Liver (tissue), 9 donors: ENCODE measurements around the gene ZNF716. TPM values are rescaled to one million over a fixed set of nuclear protein-coding genes. Genes with fewer than 3 reads are reported as not detected.
"Not testable (repeated sequence)": the region's sequence is repeated elsewhere in the genome, so short reads cannot be mapped to it uniquely, and the experiment has no call there.

Experiments
- DNase-seq: peaks from one replicate; pipeline ENCODE4 v3.0.0-alpha.2; 2017; ENCODE audit warnings: low spot score
- H3K27ac ChIP-seq, 2 donors: one replicate each; pipeline ENCODE4 v1.7.0; 2013; ENCODE audit warnings: inconsistent platforms in 2 of 2, low read length in 2 of 2, control low read depth in 1 of 2, low read depth in 1 of 2, mild to moderate bottlenecking in 1 of 2
- H3K27me3 ChIP-seq, 4 donors: one replicate each; pipeline versions ENCODE4 v1.6.1 to v1.7.0; 2013; ENCODE audit warnings: low read length in 3 of 4, inconsistent platforms in 1 of 4, mild to moderate bottlenecking in 1 of 4, moderate library complexity in 1 of 4; ENCODE audit not compliant: control insufficient read depth in 4 of 4, insufficient read depth in 4 of 4
- H3K36me3 ChIP-seq, 4 donors: one replicate each; pipeline versions ENCODE4 v1.6.1 to v1.7.0; 2013; ENCODE audit warnings: low read length in 3 of 4, mild to moderate bottlenecking in 3 of 4, low read depth in 1 of 4, moderate library complexity in 1 of 4; ENCODE audit not compliant: control insufficient read depth in 4 of 4, insufficient read depth in 3 of 4
- H3K4me1 ChIP-seq, 4 donors: one replicate each; pipeline versions ENCODE4 v1.6.1 to v1.7.0; 2013; ENCODE audit warnings: low read length in 3 of 4, mild to moderate bottlenecking in 3 of 4, moderate library complexity in 1 of 4; ENCODE audit not compliant: control insufficient read depth in 4 of 4, insufficient read depth in 4 of 4
- H3K4me3 ChIP-seq, 3 donors: one replicate each; pipeline versions ENCODE4 v1.6.1 to v1.7.0; 2013; ENCODE audit warnings: low read length in 3 of 3, control low read depth in 1 of 3, low read depth in 1 of 3, mild to moderate bottlenecking in 1 of 3
- H3K9ac ChIP-seq, 2 donors: one replicate each; pipeline ENCODE4 v1.7.0; 2013; ENCODE audit warnings: low read length in 2 of 2, mild to moderate bottlenecking in 2 of 2, moderate library complexity in 2 of 2, control low read depth in 1 of 2, low read depth in 1 of 2
- H3K9me3 ChIP-seq, 4 donors: one replicate each; pipeline versions ENCODE4 v1.6.1 to v1.7.0; 2013; ENCODE audit warnings: low read length in 3 of 4; ENCODE audit not compliant: control insufficient read depth in 4 of 4
- FOXA1 ChIP-seq: IDR thresholded peaks from 2 replicates; pipeline ENCODE4 v1.6.1; 2016; ENCODE audit warnings: antibody characterized with exemption
- FOXA2 ChIP-seq: IDR thresholded peaks from 2 replicates; pipeline ENCODE4 v1.6.1; 2016; ENCODE audit warnings: antibody characterized with exemption
- GABPA ChIP-seq, 2 donors: IDR thresholded peaks in 1 of 2; conservative IDR thresholded peaks in 1 of 2; 2 replicates each; pipeline ENCODE4 v1.6.1; 2016; ENCODE audit warnings: antibody characterized with exemption in 2 of 2, mild to moderate bottlenecking in 1 of 2, moderate library complexity in 1 of 2
- HNF4G ChIP-seq: IDR thresholded peaks from 2 replicates; pipeline ENCODE4 v1.6.1; 2016; ENCODE audit warnings: antibody characterized with exemption
- JUND ChIP-seq, 2 donors: IDR thresholded peaks; 2 replicates each; pipeline ENCODE4 v1.6.1; 2016; ENCODE audit warnings: antibody characterized with exemption in 2 of 2
- NR2F2 ChIP-seq: IDR thresholded peaks from 2 replicates; pipeline ENCODE4 v1.6.1; 2016; ENCODE audit warnings: antibody characterized with exemption
- RAD21 ChIP-seq, 2 donors: IDR thresholded peaks; 2 replicates each; pipeline ENCODE4 v1.6.1; 2016; ENCODE audit warnings: antibody characterized with exemption in 2 of 2, mild to moderate bottlenecking in 2 of 2
- RXRA ChIP-seq, 2 donors: IDR thresholded peaks; 2 replicates each; pipeline ENCODE4 v1.6.1; 2017 to 2018; ENCODE audit warnings: antibody characterized with exemption in 2 of 2, mild to moderate bottlenecking in 1 of 2
- TAF1 ChIP-seq: conservative IDR thresholded peaks from 2 replicates; pipeline ENCODE4 v1.6.1; 2016; ENCODE audit warnings: antibody characterized with exemption, mild to moderate bottlenecking
- WGBS: extraction: QIAGEN DNeasy Blood & Tissue Kit; methylation state at CpG from one replicate; pipeline ENCODE4 v1.1.7; 2013; 5-methylcytosine and 5-hydroxymethylcytosine counted together
- polyA plus RNA-seq, 2 donors: library from polyadenylated mRNA; stranded (reverse) in 1 of 2; unstranded in 1 of 2; fragments of 200-250 nt in 1 of 2; fragments of >200 nt in 1 of 2; fragmentation: Nextera tagmentation in 1 of 2; extraction: Ambion mirVana in 1 of 2; gene quantifications; one replicate each; pipeline versions ENCODE4 v1.2.1 to v1.2.3, GENCODE V29; 2013 to 2015
- total RNA-seq, 2 donors: library from RNA; depleted of rRNA; stranded (reverse); fragments of >200 nt; gene quantifications; one replicate each; pipeline ENCODE4 v1.2.3, GENCODE V29; 2014
- TF ChIP-seq, protein P1 (sequence below): IDR thresholded peaks from 2 replicates; pipeline ENCODE4 v1.6.1; 2016; ENCODE audit warnings: antibody characterized with exemption
- TF ChIP-seq, protein P2 (sequence below): IDR thresholded peaks from 2 replicates; pipeline ENCODE4 v1.6.1; 2016; ENCODE audit warnings: antibody characterized with exemption
- TF ChIP-seq, protein P3 (sequence below): IDR thresholded peaks from 2 replicates; pipeline ENCODE4 v1.6.1; 2016; ENCODE audit warnings: antibody characterized with exemption, mild to moderate bottlenecking
- TF ChIP-seq, protein P4 (sequence below): fragments of 150-350 bp; IDR thresholded peaks from 2 replicates; pipeline ENCODE4 v1.5.1; 2017; ENCODE audit warnings: improper control_type of control experiment, low read depth, low read length; ENCODE audit not compliant: missing input control
- donor health status: healthy.
- donor health status: healthy.
- donor health status: healthy.
- donor health status: healthy.
- donor health status: healthy.

Gene ZNF716
- total and polyA plus RNA-seq, 4 donors: not detected

DNA sequence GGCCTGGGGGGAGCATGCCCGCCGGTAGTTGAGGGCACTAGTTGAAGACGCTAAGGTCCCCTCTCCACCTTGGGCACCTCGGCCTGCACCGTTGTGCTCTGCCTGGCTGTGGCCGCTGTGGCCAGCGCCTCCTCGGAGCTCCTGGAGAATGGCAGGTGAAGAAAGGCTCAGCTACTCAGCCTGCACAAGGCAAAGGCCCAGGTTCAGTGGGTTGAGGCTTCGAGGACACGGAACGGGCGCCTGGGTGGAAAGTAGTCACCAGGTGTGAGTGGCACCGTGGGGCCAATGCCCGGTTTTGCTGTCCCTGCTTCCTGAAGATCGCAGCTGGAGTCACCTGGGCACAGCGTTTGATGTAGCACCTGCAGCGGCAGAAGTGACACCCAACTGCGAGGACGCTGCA, 12.4 kb upstream of the ZNF716 start:
- H3K27me3 ChIP-seq: no peaks in the 10 kb centered on the region
- TF ChIP-seq, protein P1, sequence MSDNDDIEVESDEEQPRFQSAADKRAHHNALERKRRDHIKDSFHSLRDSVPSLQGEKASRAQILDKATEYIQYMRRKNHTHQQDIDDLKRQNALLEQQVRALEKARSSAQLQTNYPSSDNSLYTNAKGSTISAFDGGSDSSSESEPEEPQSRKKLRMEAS: no peak
- TF ChIP-seq FOXA2: no peak
- TF ChIP-seq, protein P2, sequence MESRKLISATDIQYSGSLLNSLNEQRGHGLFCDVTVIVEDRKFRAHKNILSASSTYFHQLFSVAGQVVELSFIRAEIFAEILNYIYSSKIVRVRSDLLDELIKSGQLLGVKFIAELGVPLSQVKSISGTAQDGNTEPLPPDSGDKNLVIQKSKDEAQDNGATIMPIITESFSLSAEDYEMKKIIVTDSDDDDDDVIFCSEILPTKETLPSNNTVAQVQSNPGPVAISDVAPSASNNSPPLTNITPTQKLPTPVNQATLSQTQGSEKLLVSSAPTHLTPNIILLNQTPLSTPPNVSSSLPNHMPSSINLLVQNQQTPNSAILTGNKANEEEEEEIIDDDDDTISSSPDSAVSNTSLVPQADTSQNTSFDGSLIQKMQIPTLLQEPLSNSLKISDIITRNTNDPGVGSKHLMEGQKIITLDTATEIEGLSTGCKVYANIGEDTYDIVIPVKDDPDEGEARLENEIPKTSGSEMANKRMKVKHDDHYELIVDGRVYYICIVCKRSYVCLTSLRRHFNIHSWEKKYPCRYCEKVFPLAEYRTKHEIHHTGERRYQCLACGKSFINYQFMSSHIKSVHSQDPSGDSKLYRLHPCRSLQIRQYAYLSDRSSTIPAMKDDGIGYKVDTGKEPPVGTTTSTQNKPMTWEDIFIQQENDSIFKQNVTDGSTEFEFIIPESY: no peak
- H3K27ac ChIP-seq: no peak overlapping the region
- no peak for DNase-seq
- no peak overlapping the region for H3K9ac ChIP-seq
- H3K4me3 ChIP-seq: no peak overlapping the region
- H3K9me3 ChIP-seq: peaks cover 0 to 16% (median 3%) of the 10 kb centered on the region in 4 donors
- 87% methylated on average over 19 of the region's 19 CpGs for WGBS
- no peaks in the 10 kb centered on the region for H3K36me3 ChIP-seq
- H3K4me1 ChIP-seq: no peaks in the 10 kb centered on the region

DNA sequence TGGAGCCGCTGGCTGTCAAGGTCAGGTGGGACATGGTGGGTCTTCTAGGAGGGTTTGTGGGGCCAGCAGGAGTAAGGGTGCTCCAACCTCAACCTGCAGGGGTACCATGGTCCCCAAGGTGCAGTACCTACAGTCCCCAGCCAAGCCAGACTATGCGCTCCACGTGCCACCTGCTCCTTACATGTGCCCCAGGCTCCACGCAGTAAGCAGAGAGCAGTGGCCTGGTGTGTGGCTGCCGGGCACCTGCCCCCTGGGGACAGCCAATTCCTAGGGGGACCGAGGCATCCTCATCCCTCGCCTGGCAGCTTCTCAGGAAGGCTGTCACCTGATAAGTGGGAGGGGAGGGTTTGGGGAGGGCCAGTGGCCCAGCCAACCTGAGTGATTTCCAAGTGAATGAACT, 11.7 kb upstream of the ZNF716 start:
- no peak overlapping the region for H3K9ac ChIP-seq
- no peaks in the 10 kb centered on the region for H3K27me3 ChIP-seq
- H3K4me3 ChIP-seq: no peak overlapping the region
- H3K9me3 ChIP-seq: peaks cover 0 to 16% (median 3%) of the 10 kb centered on the region in 4 donors
- H3K4me1 ChIP-seq: no peaks in the 10 kb centered on the region
- H3K36me3 ChIP-seq: no peaks in the 10 kb centered on the region
- 78% methylated on average over 7 of the region's 7 CpGs for WGBS
- H3K27ac ChIP-seq: no peak overlapping the region
- no peak for TF ChIP-seq RXRA (IDR thresholded peaks at IDR 0.05)
- TF ChIP-seq RAD21 (IDR thresholded peaks at IDR 0.05): no peak
- no peak for TF ChIP-seq FOXA2
- TF ChIP-seq, protein P3, sequence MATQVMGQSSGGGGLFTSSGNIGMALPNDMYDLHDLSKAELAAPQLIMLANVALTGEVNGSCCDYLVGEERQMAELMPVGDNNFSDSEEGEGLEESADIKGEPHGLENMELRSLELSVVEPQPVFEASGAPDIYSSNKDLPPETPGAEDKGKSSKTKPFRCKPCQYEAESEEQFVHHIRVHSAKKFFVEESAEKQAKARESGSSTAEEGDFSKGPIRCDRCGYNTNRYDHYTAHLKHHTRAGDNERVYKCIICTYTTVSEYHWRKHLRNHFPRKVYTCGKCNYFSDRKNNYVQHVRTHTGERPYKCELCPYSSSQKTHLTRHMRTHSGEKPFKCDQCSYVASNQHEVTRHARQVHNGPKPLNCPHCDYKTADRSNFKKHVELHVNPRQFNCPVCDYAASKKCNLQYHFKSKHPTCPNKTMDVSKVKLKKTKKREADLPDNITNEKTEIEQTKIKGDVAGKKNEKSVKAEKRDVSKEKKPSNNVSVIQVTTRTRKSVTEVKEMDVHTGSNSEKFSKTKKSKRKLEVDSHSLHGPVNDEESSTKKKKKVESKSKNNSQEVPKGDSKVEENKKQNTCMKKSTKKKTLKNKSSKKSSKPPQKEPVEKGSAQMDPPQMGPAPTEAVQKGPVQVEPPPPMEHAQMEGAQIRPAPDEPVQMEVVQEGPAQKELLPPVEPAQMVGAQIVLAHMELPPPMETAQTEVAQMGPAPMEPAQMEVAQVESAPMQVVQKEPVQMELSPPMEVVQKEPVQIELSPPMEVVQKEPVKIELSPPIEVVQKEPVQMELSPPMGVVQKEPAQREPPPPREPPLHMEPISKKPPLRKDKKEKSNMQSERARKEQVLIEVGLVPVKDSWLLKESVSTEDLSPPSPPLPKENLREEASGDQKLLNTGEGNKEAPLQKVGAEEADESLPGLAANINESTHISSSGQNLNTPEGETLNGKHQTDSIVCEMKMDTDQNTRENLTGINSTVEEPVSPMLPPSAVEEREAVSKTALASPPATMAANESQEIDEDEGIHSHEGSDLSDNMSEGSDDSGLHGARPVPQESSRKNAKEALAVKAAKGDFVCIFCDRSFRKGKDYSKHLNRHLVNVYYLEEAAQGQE: no peak
- no peak for TF ChIP-seq NR2F2
- TF ChIP-seq TAF1: no peak
- TF ChIP-seq HNF4G: no peak
- no peak for TF ChIP-seq GABPA (IDR thresholded peaks at IDR 0.05 in 1 of 2, conservative IDR thresholded peaks at IDR 0.05 in 1 of 2)
- TF ChIP-seq, protein P1: no peak
- TF ChIP-seq FOXA1: no peak
- DNase-seq: no peak

- peaks cover 0 to 13% (median 6%) of the 10 kb centered on the region in 4 donors for H3K9me3 ChIP-seq
- no peaks in the 10 kb centered on the region for H3K4me1 ChIP-seq
- no peak for DNase-seq
- H3K36me3 ChIP-seq: no peaks in the 10 kb centered on the region
- H3K4me3 ChIP-seq: no peak overlapping the region
- no peaks in the 10 kb centered on the region for H3K27me3 ChIP-seq
- no peak overlapping the region for H3K27ac ChIP-seq
- TF ChIP-seq, protein P4, sequence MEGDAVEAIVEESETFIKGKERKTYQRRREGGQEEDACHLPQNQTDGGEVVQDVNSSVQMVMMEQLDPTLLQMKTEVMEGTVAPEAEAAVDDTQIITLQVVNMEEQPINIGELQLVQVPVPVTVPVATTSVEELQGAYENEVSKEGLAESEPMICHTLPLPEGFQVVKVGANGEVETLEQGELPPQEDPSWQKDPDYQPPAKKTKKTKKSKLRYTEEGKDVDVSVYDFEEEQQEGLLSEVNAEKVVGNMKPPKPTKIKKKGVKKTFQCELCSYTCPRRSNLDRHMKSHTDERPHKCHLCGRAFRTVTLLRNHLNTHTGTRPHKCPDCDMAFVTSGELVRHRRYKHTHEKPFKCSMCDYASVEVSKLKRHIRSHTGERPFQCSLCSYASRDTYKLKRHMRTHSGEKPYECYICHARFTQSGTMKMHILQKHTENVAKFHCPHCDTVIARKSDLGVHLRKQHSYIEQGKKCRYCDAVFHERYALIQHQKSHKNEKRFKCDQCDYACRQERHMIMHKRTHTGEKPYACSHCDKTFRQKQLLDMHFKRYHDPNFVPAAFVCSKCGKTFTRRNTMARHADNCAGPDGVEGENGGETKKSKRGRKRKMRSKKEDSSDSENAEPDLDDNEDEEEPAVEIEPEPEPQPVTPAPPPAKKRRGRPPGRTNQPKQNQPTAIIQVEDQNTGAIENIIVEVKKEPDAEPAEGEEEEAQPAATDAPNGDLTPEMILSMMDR: no peak
- TF ChIP-seq, protein P2: no peak
- no peak for TF ChIP-seq JUND (IDR thresholded peaks at IDR 0.05)
- TF ChIP-seq GABPA (IDR thresholded peaks at IDR 0.05 in 1 of 2, conservative IDR thresholded peaks at IDR 0.05 in 1 of 2): no peak
- H3K9ac ChIP-seq: no peak overlapping the region
Measured at GRCh38 chr7:57443567-57443966, 6.4 kb upstream of the ZNF716 start.

DNA sequence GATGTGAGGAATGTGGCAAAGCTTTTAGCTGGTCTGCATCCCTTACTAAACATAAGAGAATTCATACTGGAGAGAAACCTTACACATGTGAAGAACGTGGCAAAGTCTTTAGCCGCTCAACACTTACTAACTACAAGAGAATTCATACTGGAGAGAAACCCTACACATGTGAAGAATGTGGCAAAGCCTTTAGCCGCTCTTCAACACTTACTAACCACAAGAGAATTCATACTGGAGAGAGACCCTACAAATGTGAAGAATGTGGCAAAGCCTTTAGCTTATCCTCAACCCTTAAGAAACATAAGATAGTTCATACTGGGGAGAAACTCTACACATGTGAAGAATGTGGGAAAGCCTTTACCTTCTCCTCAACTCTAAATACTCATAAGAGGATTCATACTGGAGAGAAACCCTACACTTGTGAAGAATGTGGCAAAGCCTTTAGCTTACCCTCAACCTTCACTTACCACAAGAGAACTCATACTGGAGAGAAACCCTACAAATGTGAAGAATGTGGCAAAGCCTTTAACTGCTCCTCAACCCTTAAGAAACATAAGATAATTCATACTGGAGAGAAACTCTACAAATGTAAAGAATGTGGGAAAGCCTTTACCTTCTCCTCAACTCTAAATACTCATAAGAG, 19.3 kb downstream of the ZNF716 start:
- WGBS: 78% methylated on average over 3 of the region's 3 CpGs
- H3K9me3 ChIP-seq: peaks cover 20 to 65% (median 27%) of the 10 kb centered on the region in 4 donors
- peak overlapping the region in 2 of 3 donors; percentile 4 to 14 for H3K4me3 ChIP-seq
- H3K9ac ChIP-seq, H3K4me1 ChIP-seq, H3K27ac ChIP-seq, H3K27me3 ChIP-seq, H3K36me3 ChIP-seq, DNase-seq: not testable (repeated sequence)
